ENCODE measurements around the gene OVCH1.
"Not testable (repeated sequence)": the region's sequence is repeated elsewhere in the genome, so short reads cannot be mapped to it uniquely, and the experiment has no call there.

The OVCH1 gene

DNA sequence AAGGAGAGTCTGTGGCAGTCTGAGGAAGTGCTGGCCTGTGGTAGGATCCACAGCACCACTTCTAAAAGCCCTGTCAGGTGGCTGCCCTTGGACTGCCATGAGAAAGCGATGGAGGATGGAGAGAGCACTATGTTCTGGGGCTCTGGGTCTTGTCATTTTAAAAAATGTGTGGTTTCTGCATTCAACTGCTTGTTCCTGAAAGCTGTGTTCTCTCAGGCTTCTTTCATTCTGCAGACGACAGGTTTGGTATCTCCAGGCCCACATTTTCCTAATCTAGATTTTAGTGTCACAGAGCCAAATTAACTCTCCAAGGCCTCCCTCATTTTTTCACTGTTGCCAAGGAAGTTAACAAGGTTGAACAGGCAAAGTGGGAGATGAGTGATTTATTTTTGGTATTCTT, 10.5 kb downstream of the OVCH1 start:
- DNase-seq = no peak

DNA sequence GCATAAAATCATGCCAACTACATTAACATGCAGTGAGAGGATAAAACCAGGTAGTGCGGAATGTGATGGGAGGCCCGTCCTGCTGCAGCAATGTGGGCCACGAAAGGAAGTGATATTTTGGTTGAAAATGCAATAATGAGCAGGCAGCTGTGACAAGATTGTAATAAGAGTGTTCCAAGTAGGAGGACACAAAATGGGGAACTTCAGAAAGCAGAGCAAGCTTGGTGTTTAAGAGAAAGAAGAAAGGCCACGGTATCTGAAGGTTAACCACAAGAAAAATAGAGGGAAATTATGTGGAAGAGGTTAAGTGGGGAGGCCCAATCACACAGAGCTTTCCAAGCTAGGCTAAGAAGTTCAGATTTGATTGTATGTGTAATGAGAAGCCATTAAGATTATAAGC, 34.3 kb downstream of the OVCH1 start:
- no peak for DNase-seq

DNA sequence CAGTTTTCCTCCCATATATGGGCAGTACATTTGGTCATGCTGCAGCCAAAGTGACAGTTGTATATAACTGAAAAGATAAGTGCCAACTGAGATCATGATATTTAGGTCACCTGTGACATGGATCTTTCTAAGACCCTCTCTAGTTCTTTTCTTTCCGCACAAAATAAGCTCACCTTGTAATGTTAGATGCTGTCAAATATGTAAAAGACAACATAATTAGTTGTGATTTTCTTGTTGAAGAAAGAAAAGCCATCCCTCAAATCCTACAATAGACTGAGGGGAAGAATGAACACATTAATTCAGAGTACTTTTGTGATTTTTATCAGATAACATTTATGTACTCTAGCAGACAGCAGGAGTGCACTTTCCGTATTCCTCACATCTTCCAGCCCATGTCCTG, 37.4 kb downstream of the OVCH1 start:
- DNase-seq = no peak

DNA sequence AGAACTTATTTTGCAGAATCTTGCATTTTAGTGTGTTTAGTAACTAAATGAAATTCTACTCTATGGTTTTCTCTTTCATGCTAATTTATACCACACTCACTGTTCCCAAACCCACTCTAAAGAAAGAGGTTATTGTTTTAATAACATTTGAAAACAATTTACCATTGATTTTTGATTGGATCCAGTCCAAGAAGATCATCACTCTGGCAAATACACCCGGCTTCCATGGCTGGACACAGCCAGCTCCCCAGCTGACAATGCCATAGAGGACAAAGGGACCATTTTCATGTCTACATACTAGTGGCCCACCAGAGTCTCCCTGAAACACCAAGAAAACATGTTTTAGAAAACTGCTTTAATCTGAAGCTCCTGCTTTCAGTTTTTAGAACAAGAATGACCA, 42.4 kb downstream of the OVCH1 start:
- no peak for DNase-seq

DNA sequence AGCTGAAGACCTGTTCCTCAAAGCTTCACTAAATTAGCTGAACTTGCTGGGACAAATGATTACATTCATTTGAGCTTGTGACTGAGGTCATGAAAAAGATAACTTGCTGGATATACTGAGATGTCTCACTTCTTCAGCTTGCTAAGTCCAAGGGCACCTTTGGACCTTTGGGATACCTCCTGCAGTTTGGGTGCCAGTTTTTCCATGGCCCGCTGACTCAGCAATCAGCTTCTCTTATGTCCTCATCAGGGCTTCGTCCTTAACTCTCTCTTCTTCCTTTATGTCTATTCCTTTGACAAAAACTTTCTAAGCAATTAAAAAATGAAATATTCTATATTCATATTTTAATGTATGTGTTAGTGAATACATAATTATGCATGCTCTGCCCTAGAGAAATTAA, 45.6 kb downstream of the OVCH1 start:
- no peak for DNase-seq

DNA sequence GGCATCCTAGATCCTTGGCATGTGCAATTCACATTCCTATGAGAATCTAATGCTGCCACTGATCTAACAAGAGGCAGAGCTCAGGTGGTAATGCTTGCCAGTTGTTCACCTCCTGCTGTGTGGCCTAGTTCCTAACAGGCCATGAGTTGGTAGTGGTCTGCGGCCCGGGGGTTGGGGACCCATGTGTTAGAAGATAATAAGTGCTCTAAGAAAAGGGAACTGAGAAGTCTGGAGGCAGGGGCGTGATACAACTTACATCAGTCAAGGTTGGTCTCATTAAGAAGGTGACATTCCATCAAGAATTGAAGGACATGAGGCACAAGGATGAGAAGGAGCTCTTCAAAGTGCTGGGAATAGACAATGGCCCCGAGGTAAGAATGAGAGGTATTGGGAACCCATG, 49.3 kb downstream of the OVCH1 start:
- no peak for DNase-seq

DNA sequence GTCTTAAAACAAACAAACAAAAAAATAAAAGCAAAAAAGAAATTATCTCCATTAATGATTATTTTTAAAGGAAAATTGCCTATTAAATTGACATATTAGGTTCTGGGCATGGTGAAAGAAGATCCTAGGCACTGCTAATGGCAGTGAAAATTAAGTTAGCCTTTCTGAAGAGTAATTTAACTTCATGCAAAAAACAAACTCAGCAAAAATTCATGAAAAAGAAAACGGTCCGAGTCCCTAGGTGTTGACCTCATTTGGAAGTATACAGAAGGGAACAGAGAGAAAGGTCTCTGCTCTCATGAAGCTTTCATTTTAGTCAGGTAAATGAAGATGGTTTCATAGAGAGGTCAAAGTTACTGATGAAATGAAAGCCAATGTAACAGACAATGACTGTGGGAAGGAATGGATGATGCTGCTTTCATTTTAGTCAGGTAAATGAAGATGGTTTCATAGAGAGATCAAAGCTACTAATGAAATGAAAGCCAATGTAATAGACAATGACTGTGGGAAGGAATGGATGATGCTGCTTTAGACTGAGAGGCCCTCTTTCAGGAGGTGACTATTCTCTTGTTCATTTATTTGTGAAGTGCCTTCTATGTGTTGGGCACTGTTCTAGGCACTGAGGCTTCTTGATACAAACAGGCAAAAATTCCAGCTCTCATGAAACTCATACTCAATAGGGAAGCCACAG, 50.1 kb downstream of the OVCH1 start:
- DNase-seq = no peak

DNA sequence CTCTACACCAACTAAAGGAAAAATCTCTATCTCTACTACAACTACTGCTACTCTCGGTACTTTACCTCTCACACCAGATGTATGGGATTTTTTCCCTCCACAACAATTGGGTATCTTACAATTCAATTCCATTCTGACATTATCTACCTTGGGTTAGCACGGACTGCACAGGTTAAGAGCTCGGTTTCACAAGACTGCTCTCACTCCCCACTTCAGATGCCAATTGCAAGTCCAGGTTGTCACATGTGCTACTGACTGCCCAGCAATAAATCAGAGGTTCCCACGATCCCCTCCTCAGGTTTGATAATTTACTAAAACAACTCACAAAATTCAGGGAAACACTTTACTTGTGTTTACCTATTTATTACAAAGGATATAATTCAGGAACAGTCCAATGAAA, 58.0 kb downstream of the OVCH1 start:
- DNase-seq = no peak

DNA sequence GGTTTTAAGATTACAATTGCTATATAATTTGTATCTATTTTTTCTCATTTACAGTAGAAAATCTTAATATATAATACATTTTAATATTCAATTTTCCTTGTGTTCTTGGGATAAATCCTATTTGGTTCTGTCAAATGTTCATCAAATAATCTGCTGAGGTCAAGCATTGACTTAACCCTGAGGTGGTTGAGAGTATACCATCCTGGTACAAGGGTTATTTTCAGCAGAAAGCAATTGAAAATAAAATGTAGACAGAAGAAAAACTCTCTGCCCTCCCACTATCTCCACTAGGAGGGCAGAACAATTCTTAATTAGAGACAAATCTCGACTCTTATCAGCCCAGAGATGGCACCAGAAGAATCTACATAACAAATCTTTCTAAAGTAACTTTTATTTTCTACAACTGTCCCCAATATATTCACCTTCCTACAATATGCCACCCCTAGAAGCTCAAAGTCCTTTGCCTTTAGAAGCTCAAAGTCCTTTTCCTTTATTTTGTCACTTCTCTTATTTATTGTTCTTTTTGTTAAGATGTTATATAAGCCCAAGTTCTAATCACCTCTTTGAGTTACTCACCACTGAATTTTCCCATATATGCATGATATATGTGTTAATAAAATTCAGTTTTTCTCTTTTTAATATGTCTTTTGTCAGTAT, 58.6 kb downstream of the OVCH1 start:
- no peak for DNase-seq

DNA sequence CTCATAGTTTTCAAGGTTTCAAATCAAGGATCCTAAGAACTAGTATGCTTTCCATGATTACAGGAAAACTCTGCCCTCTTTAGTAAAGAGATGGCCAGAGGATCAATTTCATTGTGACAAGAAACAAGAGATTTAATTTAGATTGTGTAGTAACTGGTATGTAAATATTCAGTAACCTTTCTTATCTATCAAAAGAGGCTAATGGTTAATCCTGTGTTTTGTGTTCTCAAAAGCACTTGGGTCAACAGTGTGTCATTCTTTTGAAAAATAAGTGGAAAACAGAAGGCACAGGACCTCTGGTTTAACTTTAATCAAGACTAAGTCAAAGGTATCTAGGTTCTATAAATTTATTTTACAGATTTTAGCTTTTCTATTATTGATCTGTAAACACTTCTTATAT, 59.9 kb downstream of the OVCH1 start:
- no peak for DNase-seq

DNA sequence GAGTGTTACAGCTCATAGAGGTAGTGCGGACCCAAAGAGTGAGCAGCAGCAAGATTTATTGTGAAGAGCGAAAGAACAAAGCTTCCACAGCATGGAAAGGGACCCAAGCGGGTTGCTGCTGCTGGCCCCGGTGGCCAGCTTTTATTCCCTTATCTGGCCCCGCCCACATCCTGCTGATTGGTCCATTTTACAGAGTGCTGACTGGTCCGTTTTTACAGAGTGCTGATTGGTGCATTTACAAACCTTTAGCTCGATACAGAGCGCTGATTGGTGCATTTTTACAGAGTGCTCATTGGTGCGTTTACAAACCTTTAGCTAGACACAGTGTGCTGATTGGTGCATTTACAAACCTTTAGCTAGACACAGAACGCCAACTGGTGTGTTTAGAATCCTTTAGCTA, 60.7 kb downstream of the OVCH1 start:
- not testable (repeated sequence) for DNase-seq

DNA sequence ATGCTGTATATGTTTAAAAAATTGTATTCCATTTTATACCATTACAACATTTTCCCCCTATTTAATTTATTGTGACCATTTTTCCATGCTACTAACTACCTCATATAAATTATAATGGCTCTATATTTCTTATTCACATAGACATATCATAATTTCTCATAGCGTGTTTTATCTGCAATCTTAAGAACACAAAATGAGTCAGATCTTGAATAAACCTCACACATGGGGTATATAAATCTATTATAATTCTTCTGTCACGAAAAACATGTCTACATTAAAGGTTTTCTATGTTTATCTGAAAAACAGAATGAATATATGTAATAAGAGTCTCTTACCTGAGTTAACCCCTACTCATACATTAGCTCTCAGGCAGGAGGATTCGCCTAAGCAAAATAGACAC, 66.0 kb downstream of the OVCH1 start:
- DNase-seq = no peak

DNA sequence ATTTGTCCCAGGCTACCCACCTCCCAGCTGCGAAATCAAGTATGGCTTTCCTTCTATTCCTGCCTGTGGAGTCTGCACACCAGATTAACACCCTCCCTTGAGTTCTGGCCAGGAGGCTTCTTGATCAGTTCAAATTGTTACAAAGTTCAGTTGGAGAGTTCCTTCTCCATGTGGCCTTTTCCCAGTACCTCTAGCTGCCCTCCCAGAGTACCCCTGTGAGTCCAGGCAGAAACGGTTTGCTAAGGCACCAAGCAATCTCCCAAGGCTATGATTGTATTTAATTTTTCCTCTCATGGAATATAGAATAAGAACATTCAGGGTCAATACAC, 66.8 kb downstream of the OVCH1 start:
- DNase-seq = no peak

DNA sequence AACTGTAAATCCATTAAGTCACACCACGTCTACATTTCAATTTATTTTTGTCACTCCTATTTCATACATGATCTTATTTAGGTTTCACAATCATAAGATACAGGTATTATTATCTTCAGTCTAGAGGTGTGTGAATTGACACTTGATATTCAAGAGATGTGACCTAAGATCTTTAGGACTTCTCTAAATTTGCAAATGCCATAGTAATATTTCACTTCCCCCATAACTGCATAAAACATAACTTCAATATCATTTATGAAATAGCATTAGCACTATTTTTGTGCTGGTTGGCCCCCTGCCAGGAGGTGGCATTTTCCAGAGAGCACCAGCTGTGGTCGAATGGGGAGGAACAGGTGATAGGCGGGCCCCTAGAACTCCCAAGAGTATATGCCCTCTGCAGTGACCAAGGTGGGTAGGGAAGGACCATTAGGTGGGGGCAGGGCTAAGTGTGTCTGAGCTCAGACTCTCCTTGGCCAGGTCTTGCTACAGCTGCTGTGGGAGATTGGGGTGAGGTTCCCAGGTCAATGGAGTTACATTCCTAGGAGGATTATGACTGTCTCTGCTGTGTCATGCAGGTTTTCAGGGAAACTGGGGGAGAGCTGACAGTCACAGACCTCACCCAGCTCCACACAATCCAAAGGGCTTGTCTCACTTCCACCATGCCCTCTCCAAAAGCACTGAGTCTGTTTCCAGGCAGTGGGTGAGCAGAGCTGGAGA, 67.3 kb downstream of the OVCH1 start:
- DNase-seq = no peak

DNA sequence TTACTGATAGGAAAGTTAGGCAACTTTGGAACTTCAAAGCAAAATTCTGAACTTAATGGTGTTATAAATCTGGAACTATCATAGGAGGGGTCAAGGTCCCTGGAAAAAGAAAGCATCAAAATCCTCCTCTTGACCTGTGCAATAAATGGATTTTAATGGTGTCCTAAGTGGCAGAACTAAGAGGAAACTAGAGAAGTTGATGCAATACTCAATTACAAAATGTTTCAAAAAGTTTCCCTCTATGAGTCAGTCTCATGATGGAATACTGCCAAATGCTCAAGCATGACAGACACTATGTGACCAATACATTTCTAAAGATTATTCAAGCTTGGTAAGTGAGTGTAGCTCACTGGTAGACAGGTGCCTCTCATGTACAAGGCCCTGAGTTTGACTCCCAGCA, 68.9 kb downstream of the OVCH1 start:
- peak; percentile 92 for DNase-seq

DNA sequence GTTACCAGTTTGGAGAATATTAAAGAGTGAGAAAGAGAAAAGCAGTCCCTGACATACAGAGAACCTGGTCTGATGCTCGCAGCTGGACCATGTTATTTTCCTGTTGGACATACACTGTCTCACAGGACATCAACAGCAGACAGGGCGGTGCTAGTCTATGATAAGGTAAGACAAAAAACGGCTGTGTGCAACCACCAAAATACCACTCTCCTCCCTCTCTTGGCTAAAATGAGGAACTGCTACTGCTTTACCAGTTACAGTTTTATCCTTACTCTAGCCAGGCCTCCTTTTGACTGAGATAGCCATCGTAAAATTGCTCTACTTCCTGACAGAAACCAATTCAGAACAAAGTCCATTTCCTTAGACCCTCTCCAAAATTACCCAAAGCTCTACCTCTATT, 69.5 kb downstream of the OVCH1 start:
- DNase-seq = peak; percentile 34

DNA sequence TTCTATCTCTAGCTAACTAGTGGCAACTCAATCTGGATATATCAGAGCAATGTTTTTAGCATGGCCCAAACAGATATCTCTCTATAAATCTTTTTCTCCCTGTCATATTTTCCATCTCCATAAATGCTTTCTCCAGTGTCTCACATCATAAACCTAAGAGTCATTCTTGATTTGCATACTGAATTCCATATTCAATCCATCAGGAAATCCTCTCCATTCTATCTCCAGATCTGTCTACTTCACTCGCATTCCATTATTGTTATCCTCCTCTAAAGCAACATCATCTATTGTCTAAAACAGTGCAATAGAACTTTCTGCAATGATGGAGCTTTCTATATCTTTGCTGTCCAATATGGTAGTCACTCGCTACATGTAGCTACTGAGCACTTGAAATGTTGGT, 71.0 kb downstream of the OVCH1 start:
- DNase-seq = no peak

DNA sequence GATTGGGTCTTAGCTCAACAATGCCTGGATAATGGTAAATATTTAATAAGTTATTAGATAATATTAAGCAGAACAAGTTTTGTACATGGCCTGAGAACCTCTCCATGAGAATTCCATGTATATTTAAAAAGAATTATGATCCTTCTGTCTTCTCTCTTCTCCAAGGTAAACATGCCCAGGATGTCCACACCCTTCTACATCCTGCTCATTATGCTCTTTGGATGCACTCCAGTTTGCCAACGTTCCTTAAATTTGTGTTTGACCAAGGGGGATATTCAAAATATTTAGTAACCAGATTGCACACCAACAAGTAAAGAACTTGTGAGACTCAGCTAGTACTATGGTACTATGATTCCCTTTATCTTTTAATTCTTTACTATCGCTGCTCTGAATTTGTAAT, 71.8 kb downstream of the OVCH1 start:
- no peak for DNase-seq

DNA sequence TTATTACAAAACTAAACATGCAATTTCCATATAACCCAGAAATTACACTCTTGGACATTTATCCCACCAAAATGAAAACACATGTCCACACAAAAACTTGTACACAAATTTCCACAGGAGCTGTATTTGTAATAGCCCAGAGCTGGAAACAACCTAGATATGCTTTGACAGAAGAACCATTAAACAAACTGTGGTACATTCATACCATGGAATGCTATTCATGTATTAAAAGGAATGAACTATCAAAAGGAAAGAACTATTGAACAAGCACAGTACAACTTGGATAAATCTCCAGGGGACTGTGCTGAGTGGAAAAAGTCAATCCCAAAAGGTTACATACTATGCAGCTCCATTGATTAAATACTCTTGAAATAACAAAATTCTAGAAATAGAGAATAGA, 80.7 kb downstream of the OVCH1 start:
- DNase-seq = no peak

DNA sequence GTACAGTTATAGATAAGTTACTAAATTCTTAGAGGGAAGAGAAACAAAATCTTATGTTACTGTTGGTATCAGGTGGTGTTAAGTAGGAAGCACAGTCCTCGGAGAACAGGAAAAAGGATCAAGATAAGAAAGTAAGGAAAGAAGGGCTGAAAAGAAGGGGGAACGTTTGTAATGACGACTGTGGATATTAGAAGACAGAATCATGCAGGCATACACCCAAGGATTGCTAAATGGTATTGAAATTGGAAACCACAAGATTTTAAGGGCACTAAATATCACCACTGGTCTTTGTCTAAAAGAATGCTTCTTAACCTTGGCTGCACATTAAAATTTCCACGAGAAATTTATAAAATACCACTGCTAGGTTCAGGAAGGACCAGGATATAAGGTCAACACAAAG, 82.4 kb downstream of the OVCH1 start:
- DNase-seq = no peak

DNA sequence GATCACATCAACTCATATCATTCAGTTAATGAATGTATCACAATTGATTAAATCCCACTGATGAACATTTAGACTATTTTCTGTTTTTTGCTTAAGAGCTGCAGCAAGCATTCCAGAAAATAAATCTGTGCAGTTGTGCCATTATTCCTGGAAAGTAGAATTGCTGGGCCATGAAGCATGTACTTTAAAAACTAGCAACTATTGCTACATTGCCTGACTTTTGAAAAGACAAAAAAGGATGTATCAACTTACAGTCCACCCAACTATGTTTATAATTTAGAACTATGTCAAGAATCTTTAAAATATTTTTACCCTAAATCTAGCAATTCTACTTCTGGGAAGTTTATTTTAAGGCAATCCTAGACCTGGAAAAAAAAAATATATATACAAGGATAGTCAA, 83.1 kb downstream of the OVCH1 start:
- no peak for DNase-seq

DNA sequence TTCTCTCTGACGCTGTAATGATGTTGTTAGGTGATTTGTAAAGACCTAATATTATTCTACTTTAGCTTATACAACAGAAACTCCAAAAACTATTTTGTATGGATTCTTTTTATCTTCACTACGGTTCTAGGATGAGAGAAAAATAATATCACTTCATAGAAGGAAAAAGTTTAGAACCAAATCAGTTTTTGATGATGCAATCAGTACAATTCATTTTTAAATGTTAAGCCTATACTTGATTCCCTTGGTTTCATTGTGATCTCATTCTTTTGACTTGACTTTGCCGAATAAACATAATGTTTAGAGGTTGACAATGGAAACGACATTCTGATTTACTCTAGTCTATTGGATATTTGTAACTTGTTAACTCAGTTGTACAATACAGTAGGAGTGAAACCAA, 91.9 kb downstream of the OVCH1 start:
- no peak for DNase-seq

DNA sequence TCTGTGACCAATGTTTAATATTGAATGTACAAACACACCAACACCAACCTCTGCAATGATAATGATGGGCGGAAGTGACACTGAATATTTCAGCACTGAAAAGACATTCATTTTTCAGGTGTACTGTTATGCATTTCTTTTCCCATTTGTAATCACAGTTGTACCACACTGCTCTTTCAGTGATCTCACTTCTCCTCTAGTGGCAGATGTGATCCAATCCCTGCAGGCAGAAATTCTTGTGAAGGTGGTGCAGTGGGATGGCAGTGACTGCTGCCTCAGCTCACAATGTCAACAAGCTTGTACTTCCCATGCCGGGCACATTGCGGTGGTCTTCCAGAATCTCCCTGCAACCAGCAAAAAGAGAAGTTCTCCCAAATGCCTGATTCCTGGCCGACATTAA, 93.5 kb downstream of the OVCH1 start:
- DNase-seq = no peak

DNA sequence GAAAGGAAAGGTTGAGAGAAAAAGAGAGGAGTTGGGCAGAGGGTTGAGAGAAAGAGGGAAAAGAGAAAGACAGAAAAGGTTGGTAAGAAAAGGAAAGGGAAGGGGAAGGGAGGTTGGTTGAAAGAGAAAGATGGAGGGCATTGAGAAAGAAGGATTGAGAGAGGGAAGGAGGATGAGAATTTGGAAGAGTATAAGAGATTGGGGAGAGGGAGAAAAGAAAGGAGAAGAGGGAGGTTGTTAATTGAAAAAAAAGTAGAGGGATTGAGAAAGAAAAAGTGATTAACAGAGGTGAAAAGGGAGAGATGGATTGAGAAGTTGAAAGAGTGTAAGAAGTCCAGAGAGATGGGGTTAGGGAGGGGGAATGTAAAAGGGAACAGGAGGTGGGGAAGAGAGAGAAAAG, 95.0 kb downstream of the OVCH1 start:
- no peak for DNase-seq

DNA sequence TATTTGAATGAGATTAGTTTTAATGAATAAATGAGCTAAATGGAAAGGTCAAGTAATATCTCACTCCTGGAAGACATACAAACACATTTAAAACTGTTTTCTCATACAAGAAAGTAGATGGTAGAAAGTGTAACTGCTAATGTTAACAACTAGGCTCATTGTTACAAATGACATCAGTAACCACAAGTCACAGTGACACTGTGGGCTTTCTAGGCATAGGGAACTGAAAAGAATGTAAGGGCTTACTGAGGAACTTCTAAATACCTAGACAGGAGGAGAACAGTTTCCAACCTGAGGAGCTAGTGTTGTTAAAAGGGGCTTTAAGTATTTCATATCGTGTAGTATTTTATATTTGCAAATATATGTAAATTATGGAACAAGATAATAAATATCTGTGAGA, 99.0 kb downstream of the OVCH1 start:
- DNase-seq = no peak
